ENCODE results near the gene GPC5. TPM values are rescaled to one million over a fixed set of nuclear protein-coding genes. Genes with fewer than 3 reads are reported as not detected.
A peak's percentile ranks its signal among the peaks of the same experiment; 100 is the strongest.

GPC5 gene
- total RNA-seq, 1 donor from 2014 or later: 0.07 TPM

DNA sequence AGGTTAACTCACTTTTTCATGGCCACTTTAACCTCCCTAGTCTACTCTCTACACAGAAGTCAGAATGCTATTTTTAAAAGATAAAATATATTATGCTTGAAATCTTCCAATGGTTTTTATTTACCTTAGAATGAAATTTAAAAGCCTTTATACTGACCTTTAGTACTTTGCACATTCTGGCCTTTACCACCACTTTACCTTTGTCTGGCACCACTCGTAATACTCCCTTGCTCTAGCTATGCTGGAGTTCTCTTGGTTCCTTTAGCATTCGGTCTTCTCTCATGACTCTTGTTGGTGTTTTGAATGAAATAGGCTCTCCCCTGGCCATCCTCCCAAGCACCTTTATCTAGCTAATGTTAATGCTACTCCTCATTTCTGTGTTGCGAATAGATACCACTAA lies 310.8 kb downstream of the GPC5 start:
- Mint-ChIP-seq H3K4me1 (no peaks in the 10 kb centered on the region), H3K36me3 (no peaks in the 10 kb centered on the region)
- no peak overlapping the region for H3K4me3 ChIP-seq

GRCh38 chr13:91710733-91711132 lies 312.3 kb downstream of the GPC5 start:
- Histone ChIP-seq H3K27me3 (no peaks in the 10 kb centered on the region), H3K9me3 (ENCODE audit: low read depth) (no peaks in the 10 kb centered on the region), H3K4me3 (no peak overlapping the region), H2AFZ (replicated peaks) (no peak overlapping the region), H3K4me1 (no peaks in the 10 kb centered on the region), H3F3A (ENCODE audit: low read depth) (no peaks in the 10 kb centered on the region), H3K79me2 (ENCODE audit: low read depth) (no peaks in the 10 kb centered on the region), H3K36me3 (no peaks in the 10 kb centered on the region), H3K9ac (no peak overlapping the region), H3K4me2 (no peak overlapping the region), H3K27ac (no peak overlapping the region), H4K20me1 (ENCODE audit: low read depth) (no peaks in the 10 kb centered on the region)
- H3K4me3 Mint-ChIP-seq: no peak overlapping the region
- peaks cover 2% of the 10 kb centered on the region for H3K27me3 Mint-ChIP-seq (ENCODE audit: insufficient read depth, low read depth)
- no peak overlapping the region for H3K27ac Mint-ChIP-seq
- DNase-seq (ENCODE audit: low spot score): no peak
- peaks cover 8% of the 10 kb centered on the region for H3K4me1 Mint-ChIP-seq
- no peaks in the 10 kb centered on the region for H3K36me3 Mint-ChIP-seq
- no peaks in the 10 kb centered on the region for H3K9me3 Mint-ChIP-seq
- TF ChIP-seq EZH2 (IDR thresholded peaks at IDR 0.05) (no peak), EZH2phosphoT487 (IDR thresholded peaks at IDR 0.05) (no peak)

More for the DNA sequence above, 310.8 kb downstream of the GPC5 start:
- no peaks in the 10 kb centered on the region for H3K4me1 ChIP-seq
- Mint-ChIP-seq H3K27me3 (ENCODE audit: insufficient read depth, low read depth) (peaks cover 2% of the 10 kb centered on the region), H3K4me3 (no peak overlapping the region), H3K9me3 (no peaks in the 10 kb centered on the region), H3K27ac (no peak overlapping the region)
- no peaks in the 10 kb centered on the region for H3K9me3 ChIP-seq (ENCODE audit: low read depth)
- H3K4me2 ChIP-seq: no peak overlapping the region
- H2AFZ ChIP-seq (replicated peaks): no peak overlapping the region
- H4K20me1 ChIP-seq (ENCODE audit: low read depth): no peaks in the 10 kb centered on the region
- H3K36me3 ChIP-seq: no peaks in the 10 kb centered on the region
- H3K27me3 ChIP-seq: no peaks in the 10 kb centered on the region
- H3F3A ChIP-seq (ENCODE audit: low read depth): no peaks in the 10 kb centered on the region
- no peak overlapping the region for H3K9ac ChIP-seq
- H3K79me2 ChIP-seq (ENCODE audit: low read depth): no peaks in the 10 kb centered on the region
- no peak overlapping the region for H3K27ac ChIP-seq
- DNase-seq (ENCODE audit: low spot score): no peak
- TF ChIP-seq EZH2phosphoT487 (IDR thresholded peaks at IDR 0.05) (no peak), EZH2 (IDR thresholded peaks at IDR 0.05) (no peak), CTCF (IDR thresholded peaks at IDR 0.05) (no peak)

DNA sequence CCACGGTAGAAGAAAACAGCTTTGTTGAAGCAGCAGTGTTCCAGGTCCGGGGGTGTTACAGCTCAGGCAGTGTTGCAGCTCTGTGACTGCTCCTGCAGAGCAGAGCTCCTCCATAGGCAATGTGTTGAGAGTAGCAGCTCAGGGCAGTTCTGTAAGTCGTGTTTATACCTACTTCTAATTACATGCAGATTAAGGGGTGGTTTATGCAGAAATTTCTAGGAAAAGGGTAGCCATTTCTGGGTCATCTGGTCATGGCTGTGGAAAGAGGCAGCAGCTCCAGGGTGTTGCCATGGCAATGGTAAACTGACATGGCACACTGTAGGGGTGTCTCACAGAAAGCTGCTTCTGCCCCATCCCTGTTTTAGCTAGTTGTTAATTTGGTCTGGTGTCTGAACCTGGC lies 316.4 kb downstream of the GPC5 start:
- Mint-ChIP-seq H3K4me3 (peak overlapping the region; percentile 19), H3K27me3 (ENCODE audit: insufficient read depth, low read depth) (no peaks in the 10 kb centered on the region), H3K27ac (no peak overlapping the region), H3K9me3 (no peaks in the 10 kb centered on the region), H3K4me1 (peaks cover 8% of the 10 kb centered on the region), H3K36me3 (no peaks in the 10 kb centered on the region)
- H3K4me2 ChIP-seq: no peak overlapping the region
- TF ChIP-seq EZH2 (IDR thresholded peaks at IDR 0.05) (no peak), CTCF (IDR thresholded peaks at IDR 0.05) (no peak), EZH2phosphoT487 (IDR thresholded peaks at IDR 0.05) (no peak)
- no peak overlapping the region for H3K9ac ChIP-seq
- no peak overlapping the region for H3K4me3 ChIP-seq
- DNase-seq (ENCODE audit: low spot score): peak; percentile 4
- H2AFZ ChIP-seq (replicated peaks): peak overlapping the region; percentile 52
- H3K27me3 ChIP-seq: no peaks in the 10 kb centered on the region
- H3F3A ChIP-seq (ENCODE audit: low read depth): no peaks in the 10 kb centered on the region
- no peaks in the 10 kb centered on the region for H3K79me2 ChIP-seq (ENCODE audit: low read depth)
- H4K20me1 ChIP-seq (ENCODE audit: low read depth): no peaks in the 10 kb centered on the region
- no peaks in the 10 kb centered on the region for H3K36me3 ChIP-seq
- H3K9me3 ChIP-seq (ENCODE audit: low read depth): no peaks in the 10 kb centered on the region
- no peak overlapping the region for H3K27ac ChIP-seq
- H3K4me1 ChIP-seq: no peaks in the 10 kb centered on the region

DNA sequence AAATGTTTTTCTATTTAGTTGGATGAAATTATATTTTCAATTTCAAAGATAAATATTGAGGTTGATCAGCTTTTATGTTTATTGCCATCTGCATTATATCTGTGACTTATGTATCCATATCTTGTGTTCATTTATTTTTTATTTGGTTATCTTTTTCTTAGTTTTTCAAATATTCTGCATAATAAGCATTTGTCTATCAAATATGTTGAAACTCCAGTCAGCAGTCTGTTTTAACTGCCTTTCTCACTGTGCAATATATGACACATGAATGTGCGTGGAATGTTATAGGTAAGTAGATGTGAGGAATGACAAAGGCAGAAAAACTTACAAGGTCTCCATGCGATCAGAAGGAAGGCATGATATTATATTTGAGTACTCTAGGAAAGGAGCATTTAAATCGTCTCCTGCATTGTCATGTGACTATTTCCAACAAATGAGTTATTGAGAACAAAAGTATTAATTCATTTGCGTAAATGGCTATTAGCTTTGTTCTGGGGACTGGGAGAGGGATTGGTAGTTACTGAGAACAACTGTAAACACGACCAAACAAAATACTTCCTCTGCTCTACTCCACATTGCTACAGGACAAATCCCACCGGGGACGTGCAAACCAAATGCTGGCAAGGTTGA lies 318.1 kb downstream of the GPC5 start:
- peak overlapping the region; percentile 26 for H2AFZ ChIP-seq (replicated peaks)
- H3K36me3 ChIP-seq: no peaks in the 10 kb centered on the region
- no peak for DNase-seq (ENCODE audit: low spot score)
- no peaks in the 10 kb centered on the region for H3K79me2 ChIP-seq (ENCODE audit: low read depth)
- Mint-ChIP-seq H3K36me3 (no peaks in the 10 kb centered on the region), H3K4me3 (no peak overlapping the region), H3K4me1 (peaks cover 8% of the 10 kb centered on the region), H3K27ac (no peak overlapping the region), H3K9me3 (no peaks in the 10 kb centered on the region), H3K27me3 (ENCODE audit: insufficient read depth, low read depth) (peaks cover 2% of the 10 kb centered on the region)
- no peak overlapping the region for H3K4me3 ChIP-seq
- H3K27me3 ChIP-seq: no peaks in the 10 kb centered on the region
- no peaks in the 10 kb centered on the region for H3K4me1 ChIP-seq
- H3K4me2 ChIP-seq: no peak overlapping the region
- no peak overlapping the region for H3K9ac ChIP-seq
- TF ChIP-seq EZH2 (IDR thresholded peaks at IDR 0.05) (no peak), EZH2phosphoT487 (IDR thresholded peaks at IDR 0.05) (no peak), CTCF (IDR thresholded peaks at IDR 0.05) (no peak)
- H3K9me3 ChIP-seq (ENCODE audit: low read depth): no peaks in the 10 kb centered on the region
- no peak overlapping the region for H3K27ac ChIP-seq
- no peaks in the 10 kb centered on the region for H3F3A ChIP-seq (ENCODE audit: low read depth)
- no peaks in the 10 kb centered on the region for H4K20me1 ChIP-seq (ENCODE audit: low read depth)
